ENCODE data around the gene MRAS. TPM values are rescaled to one million over a fixed set of nuclear protein-coding genes. Genes with fewer than 3 reads are reported as not detected.
"Not testable (repeated sequence)": the region's sequence is repeated elsewhere in the genome, so short reads cannot be mapped to it uniquely, and the experiment has no call there.

The MRAS gene
- total and polyA plus RNA-seq, 11 donors: 112 to 413 (median 252) TPM

GRCh38 chr3:138452436-138452835 lies 104.1 kb downstream of the MRAS start:
- no peak for ATAC-seq

GRCh38 chr3:138453940-138454339 lies 105.6 kb downstream of the MRAS start:
- H3K4me1 ChIP-seq; ATAC-seq; H3K27ac ChIP-seq; H3K9me3 ChIP-seq; H3K36me3 ChIP-seq; intact Hi-C loops (cut with DNase I); H3K4me3 ChIP-seq; H3K27me3 ChIP-seq: not testable (repeated sequence)
- DNase-seq: peak in 1 of 5 donors; percentile 1
- 80 to 86% (median 82%) methylated on average over 8 of the region's 8 CpGs for WGBS, 4 donors

More at GRCh38 chr3:138452436-138452835, 104.1 kb downstream of the MRAS start:
- H3K4me1 ChIP-seq: no peaks in the 10 kb centered on the region
- H3K27me3 ChIP-seq: no peaks in the 10 kb centered on the region
- 56 to 66% (median 61%) methylated on average over 6 of the region's 6 CpGs for WGBS, 4 donors
- intact Hi-C loops (cut with DNase I): no loop called here
- H3K27ac ChIP-seq: no peak overlapping the region
- peak in 1 of 5 donors; percentile 1 for DNase-seq
- H3K36me3 ChIP-seq: no peaks in the 10 kb centered on the region
- TF ChIP-seq CTCF (IDR thresholded peaks at IDR 0.05): no peak
- TF ChIP-seq POLR2A (IDR thresholded peaks at IDR 0.05): no peak
- H3K9me3 ChIP-seq: no peaks in the 10 kb centered on the region
- H3K4me3 ChIP-seq: no peak overlapping the region

Other genes starting within 250 kb of the MRAS start
- gene DZIP1L, start 233.0 kb upstream of the MRAS start, total RNA-seq: 1 to 10 TPM; 1.6 to 7.6 (median 4.0) TPM
- gene DZIP1L, start 233.0 kb upstream of the MRAS start, polyA plus RNA-seq: 1 to 10 TPM; 3.1 TPM
- not detected for gene A4GNT, start 216.2 kb upstream of the MRAS start, total RNA-seq
- not detected for gene A4GNT, start 216.2 kb upstream of the MRAS start, polyA plus RNA-seq
- gene DBR1, start 173.7 kb upstream of the MRAS start, total RNA-seq: 10 to 100 TPM in 1 of 9 donors, 1 to 10 TPM in 8; 6.2 to 11.0 (median 7.9) TPM
- gene DBR1, start 173.7 kb upstream of the MRAS start, polyA plus RNA-seq: 1 to 10 TPM; 3.2 to 8.1 TPM
- 10 to 100 TPM; 26.9 to 42.9 (median 33.3) TPM for gene ARMC8, start 161.3 kb upstream of the MRAS start, total RNA-seq
- gene ARMC8, start 161.3 kb upstream of the MRAS start, polyA plus RNA-seq: 10 to 100 TPM; 10.1 to 40.6 TPM
- not detected for gene NME9, start 18.7 kb upstream of the MRAS start, total RNA-seq
- gene NME9, start 18.7 kb upstream of the MRAS start, polyA plus RNA-seq: not detected
- gene ESYT3, start 86.0 kb downstream of the MRAS start, total RNA-seq: 1 to 10 TPM in 6 of 9 donors, under 1 TPM in 3; 0.87 to 2.7 (median 1.7) TPM
- 1 to 10 TPM in 1 of 2 donors, under 1 TPM in 1; 0.42 to 1.0 TPM for gene ESYT3, start 86.0 kb downstream of the MRAS start, polyA plus RNA-seq
- 10 to 100 TPM; 10.1 to 29.8 (median 23.7) TPM for gene CEP70, start 245.7 kb downstream of the MRAS start, total RNA-seq
- gene CEP70, start 245.7 kb downstream of the MRAS start, polyA plus RNA-seq: 10 to 100 TPM; 11.0 to 16.0 TPM